ENCODE measurements around the gene MEA1.

DNA sequence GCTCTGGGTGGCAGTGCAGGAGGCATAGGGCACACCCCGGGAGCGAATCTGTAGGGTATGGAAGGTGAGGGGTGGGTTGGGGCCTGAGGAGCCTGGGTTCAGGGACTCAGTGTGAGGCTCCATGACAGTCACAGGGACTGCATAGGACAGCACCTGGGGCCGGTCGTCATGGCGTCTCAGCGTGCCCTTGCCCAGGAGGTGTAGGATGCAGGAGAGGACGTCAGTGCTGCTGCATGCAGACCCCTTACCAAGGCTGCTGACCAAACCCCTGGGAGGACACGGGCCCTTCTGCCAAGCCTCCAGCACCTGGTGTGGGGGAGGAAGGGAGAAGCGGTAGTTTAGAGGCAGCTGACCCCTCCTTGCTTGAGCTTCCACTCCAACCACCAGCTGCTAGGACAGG lies 24.0 kb upstream of the MEA1 start:
- TF ChIP-seq CTCF (IDR thresholded peaks at IDR 0.05; ENCODE audit: low read depth, low read length) (no peak), EZH2phosphoT487 (IDR thresholded peaks at IDR 0.05; ENCODE audit: low read depth) (no peak)
